GM21717 (cell line): ENCODE measurements around the gene PRKCB.
A peak's percentile ranks its signal among the peaks of the same experiment; 100 is the strongest.

Experiments used
- ATAC-seq: cut with Tn5 transposase; IDR thresholded peaks from one replicate; pipeline ENCODE4 v1.9.1; 2021; ENCODE audit warnings: mild to moderate bottlenecking, moderate library complexity; ENCODE audit not compliant: unreplicated experiment

The PRKCB gene

DNA sequence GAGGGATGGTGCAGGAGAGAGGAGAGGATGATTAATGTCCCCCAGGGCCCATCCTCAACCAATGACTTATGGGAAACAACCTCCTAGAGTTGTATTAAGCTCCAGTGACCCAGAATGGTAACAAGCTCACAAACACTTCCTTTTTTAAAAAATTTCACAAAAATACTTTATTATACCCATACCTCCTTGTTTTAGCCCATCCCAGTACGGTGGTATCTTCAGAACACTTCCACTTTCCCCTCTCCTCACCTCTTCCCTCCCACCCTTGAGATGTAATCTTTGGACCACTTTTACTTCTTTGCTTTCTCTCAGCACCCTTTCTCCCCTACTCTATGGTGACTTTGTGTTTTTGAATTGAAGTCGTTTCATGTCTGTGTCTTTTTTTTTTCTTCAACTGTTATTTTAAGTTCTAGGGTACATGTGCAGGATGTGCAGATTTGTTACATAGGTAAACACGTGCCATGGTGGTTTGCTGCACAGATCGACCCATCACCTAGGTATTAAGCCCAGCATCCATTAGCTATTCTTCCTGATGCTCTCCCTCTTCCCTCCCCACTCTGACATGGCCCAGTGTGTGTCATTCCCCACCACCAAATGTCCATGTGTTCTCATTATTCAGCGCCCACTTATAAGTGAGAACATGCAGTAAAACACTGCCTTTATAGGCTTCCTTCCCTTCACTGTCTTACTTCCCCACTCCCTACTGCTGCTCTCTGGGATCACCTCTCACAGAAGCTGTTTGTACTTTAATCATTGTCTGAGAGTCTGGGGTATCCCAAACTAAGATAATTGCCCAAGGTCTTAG, 124.5 kb downstream of the PRKCB start:
- ATAC-seq, result no peak

DNA sequence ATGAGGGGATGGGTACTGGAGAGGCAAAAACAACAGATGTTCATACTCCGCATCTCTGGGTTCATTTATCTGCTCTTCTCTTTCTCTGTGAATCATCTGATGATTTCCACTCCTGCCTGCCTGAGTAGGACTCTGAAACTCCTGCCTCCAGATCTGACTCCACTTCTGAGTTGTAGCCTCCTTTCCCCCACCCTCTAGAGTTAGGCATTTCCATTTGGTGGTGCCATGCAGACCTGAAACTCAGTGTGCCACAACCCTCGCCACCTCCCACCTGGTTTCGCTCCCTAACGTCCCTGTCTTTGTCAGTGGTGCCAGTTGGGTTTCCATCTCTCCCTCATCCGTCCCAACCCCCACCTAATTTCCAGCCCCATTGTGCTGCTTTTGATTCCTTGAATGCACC, 126.2 kb downstream of the PRKCB start:
- ATAC-seq, result no peak

DNA sequence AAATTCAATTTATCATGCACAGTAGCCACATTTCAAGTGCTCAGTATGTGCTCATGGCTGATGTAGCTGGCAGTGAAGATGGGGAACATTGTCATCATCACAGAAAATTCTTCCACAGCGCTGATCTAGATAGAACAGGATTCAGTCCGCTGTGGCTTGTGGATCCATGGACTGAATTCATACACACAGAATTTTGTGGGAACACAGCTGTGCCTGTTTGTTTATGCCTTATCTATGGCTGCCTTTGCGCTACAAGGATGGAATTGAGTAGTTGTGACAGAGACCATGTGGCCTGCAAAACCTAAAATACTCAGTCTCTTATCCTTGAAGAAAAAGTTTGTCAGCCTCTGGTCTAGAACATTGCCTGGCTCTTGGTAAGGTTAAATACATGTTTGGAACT, 128.4 kb downstream of the PRKCB start:
- ATAC-seq, result no peak

DNA sequence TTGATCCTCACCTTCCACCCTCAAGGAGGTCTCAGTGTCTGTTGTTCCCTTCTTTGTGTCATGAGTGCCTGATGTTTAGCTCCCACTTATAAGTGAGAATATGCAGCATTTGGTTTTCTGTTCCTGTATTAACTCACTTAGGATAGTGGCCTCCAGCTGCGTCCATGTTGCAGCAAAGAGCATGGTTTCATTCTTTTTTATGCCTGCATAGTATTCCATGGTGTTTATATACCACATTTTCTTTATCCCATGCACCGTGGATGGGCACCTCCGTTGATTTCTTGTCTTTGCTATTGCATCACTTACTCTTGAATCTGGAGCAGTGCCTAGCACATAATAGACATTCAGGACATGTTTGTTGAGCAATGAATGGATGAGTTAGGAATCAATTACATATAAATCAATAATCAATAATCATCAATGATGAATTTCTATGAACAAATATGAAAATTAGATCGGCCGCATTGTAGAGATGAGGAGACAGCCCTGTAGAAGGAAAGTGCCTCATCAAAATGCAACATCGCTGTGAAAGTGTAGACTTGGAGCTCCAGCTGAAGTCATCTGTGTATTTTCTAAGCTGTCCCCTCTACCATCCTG, 129.5 kb downstream of the PRKCB start:
- no peak for ATAC-seq

DNA sequence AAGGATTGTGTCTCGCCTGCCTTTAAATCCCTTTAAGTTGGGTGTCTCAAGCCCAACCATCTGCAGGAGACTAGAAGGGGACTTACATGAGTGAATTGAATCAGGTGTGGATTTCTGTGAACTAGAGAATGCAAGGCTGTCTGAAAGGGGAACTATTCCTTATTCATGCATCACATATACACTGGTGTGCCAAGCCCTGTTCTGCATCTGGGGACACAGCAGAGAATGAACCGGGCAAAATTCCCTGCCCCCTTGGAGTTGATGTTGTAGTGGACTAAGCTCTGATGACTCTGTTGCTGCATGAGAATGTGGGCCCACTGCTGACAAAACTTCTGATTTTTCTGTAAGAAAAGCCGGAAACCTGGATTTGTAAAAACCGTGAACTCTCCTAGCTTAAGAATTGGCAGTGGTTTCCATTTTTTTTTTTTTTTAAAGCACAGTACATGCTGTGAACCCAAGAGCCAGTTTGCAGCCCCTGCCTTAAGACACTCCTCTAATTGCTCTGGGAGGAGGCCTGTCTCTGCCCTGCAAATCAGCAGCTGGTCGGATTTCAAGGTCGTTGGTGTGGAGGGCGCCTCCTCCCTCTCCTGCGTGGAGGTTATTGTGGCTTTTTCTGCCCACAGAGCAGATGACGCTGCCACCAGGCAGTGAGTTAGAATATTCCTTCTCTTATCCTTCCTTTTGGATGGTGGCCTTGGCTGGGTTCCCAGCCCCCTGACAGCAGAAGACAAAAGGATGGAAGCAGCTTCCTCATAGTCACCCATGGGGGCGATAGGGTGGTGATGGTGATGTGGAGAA, 131.0 kb downstream of the PRKCB start:
- no peak for ATAC-seq

DNA sequence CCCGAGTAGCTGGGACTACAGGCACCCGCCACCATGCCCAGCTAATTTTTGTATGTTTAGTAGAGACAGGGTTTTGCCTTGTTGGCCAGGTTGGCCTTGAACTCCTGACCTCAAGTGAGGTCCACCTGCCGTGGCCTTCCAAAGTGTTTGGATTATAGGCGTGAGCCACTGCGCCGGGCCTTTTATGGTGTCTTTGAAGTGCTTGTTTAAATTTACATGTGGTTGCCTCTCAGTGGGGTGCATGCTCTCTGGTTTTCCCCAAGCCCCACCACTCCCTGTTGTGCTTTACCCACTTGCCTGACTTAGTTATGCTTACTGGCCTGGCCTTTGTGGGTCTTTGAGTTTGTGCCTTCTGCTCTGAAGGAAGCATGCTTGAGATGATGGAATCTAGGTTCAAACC, 132.0 kb downstream of the PRKCB start:
- no peak for ATAC-seq

DNA sequence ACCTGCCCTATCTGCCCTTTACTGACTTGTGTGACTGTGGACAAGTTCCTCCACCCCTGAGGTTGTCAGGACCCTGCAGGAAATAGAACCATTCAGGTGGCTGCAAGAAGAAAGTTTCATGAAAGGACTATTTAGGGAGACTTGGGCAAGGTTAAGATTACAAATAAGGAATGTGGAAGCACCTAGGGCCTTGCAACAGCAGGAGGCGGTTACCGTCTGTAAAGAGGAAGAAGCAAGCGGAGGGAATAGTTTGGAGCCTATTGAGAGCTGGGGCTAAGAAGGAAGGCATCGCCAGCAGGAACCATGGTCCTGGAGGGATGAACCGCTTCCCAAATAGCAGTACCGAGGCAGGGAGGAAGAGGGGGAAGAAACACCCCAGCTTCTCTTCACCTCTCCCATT, 132.4 kb downstream of the PRKCB start:
- ATAC-seq, result no peak

DNA sequence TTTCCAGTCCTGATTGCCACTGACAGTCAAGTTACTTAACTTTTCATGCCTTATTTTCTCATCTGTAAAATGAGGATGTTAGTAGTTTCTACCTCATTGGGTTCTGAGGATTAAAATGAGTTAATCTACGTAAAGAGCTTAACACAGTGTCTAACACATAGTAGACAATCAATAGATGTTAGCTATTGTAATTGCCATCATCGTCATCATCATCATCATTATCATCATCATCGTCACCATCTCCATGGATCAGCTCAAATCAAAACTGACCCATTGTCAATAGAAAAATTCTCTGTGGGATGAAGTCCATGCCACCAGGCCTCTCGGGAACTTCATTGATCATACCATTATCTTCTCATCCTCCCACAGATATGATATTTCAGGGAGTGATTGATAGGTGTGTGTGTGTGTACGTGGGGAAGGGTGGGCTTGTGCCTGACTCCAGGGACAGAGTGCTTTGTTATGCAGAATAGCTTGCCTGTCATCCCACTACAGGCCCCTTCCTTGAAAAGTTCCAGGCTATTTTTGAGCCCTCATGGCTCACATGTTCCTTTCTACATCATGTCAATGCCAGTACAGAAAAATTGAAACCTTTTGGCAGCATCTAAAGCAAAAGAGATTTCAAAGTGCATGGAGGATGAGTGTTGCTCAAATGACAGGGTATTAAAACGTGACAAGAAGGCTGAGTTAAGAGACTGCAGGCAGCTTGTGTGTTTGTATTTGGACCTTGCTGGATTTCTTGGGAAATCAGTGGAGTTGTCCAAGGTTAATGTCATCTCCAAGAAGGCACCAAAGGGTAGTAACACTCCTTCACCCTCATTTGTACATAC, 133.9 kb downstream of the PRKCB start:
- no peak for ATAC-seq

DNA sequence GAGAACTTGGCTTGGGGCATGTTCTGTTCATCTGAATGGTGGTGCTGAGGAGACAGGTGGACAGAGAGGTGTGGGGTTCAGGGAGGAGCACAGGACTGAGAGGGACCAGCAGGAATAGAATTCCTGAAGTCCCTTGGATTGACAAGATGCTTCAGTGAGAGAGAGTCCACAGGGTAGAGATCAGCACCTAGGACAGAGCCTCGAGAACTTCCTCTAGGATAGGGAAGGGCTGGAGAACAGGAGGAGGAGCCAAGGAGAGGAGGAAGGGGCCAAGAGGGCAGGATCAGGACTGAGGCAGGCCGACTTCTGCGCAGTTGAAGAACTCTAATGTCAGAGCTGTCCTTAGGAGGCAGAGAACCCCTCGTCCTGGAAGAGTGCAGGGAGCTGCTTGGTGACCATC, 138.4 kb downstream of the PRKCB start:
- ATAC-seq, result no peak

DNA sequence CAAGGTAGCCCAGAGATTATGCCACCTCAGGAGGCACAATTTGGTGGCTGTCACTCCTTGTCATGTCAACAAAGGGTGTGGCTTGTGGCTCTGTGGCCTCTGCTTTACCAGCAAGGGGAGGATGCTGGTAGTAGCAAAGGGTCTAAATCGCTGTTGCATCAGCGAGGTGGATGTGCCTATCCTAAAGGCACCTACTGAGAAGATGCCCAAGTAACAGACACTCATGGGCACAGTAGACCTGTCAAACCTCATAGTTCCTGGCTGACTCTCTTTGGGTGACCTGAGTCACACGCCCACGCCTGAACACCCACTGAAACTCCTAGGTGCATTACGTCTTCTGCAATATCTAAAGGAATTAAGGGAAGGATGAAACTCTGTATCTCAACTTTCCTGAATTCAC, 139.5 kb downstream of the PRKCB start:
- ATAC-seq, result no peak

DNA sequence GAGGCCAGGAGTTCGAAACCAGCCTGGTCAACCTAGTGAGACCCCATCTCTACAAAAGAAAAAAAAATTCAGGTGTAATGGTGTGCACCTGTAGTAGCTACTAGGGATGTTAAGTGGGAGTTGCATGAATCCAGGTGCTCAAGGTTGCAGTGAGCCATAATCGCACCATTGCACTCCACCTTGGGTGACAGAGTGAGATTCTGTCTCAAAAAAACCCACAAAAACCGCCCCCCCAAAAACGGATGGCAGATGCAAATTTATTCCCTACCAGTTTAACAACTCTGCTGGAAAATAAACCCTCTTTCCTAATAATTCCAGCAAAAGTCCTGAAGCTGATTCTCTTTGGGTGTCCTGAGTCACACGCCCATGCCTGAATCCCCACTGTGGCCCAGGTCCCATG, 140.3 kb downstream of the PRKCB start:
- no peak for ATAC-seq

DNA sequence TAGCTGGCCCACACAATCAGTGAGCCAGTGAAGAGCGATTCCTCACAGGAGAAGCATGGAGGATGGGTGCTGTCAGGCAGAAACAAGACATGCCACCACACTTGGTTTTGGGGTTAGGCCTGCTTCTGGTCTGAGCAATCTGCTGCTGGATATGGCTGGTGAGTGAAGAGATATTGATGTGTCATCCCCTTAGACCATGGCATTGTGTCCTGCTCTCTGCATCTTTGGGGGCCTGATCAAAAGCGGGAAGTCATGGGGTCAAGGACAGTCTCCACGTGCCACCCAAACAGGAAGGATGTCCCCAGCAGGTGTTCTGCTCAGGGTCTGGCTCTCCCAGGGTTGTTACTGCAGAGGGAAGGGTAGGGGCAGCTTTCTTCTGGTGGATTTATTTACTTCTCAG, 140.7 kb downstream of the PRKCB start:
- ATAC-seq, result no peak

DNA sequence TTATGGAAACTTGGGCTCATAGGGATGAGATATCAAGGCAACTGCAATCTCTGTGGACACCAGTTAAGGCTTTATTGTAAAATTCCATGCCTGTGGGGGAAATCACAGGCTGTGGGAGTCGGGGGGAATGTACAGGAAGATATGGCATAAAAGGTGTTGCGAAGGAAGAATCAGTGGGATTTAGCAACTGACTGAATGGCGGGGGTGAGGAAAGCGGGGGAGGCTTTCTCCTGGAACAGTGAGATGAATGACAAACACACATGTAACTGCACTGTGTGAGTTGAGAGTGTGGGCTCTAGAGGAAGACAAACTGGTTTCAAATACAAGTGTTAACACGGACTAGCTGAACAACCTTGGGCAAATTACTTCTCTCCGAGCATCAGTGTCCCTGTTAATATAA, 143.7 kb downstream of the PRKCB start:
- ATAC-seq, result no peak

DNA sequence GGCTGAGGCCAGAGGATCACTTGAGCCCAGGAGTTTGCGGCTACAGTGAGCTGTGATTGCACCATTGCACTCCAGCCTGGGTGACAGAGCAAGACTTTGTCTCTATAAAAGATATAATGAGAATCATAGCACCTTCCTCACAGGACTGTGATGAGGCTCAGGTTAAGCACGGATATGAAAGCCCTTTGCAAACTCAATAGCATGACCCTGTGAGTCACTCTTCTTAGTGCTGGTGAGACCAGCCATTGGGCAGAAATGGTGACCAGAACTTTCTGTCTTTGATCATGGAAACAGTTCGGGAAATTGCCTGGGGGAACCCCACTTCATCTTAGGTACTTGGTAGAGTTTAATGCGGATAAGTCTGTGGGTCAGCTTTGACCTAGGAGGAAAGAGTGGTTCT, 144.2 kb downstream of the PRKCB start:
- no peak for ATAC-seq

DNA sequence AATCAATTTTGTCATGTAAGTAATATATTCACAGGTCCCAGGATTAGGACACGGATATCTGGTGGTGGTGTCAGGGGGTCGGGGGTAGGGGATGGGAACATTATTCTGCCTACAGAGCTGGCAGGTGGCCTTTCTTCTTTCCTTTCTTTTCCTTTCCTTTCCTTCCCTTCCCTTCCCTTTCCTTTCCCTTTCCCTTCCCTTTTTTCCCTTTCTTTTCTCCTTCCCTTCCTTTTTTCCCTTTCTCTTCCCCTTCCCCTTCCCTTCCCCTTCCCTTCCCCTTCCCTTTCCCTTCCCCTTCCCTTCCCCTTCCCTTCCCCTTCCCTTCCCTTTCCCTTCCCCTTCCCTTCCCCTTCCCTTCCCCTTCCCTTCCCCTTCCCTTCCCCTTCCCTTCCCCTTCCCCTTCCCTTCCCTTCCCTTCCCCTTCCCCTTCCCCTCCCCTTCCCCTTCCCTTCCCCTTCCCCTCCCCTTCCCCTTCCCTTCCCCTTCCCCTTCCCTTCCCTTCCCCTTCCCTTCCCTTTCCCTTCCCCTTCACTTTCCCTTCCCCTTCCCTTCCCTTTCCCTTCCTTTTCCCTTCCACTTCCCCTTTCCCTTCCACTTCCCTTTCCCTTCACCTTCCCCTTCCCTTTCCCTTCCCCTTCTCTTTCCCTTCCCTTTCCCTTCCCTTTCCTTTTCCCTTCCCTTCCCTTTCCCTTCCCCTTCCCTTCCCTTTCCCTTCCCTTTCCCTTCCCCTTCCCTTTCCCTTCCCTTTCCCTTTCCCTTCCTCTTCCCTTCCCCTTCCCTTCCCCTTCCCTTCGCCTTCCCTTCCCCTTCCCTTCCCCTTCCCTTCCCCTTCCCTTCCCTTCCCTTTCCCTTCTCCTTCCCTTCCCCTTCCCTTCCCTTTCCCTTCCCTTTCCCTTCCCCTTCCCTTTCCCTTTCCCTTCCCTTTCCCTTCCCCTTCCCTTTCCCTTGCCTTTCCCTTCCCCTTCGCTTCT, 145.9 kb downstream of the PRKCB start:
- no peak for ATAC-seq

DNA sequence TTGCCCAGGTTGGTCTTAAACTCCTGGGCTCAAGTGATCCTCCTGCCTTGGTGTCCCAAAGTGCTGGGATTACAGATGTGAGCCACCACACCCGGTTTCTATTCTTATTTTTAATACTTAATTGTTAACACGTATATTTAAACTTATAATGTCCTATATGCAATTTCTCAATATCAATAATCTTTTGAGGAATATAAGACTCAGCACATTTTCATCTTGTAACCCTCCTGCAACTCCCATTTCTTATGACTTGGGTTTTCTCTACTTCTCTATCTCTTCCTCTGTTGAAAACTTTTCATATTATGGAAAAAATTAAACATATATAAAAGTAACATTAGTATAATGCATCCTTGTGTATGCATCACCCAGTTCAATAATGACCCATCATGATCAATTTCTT, 150.7 kb downstream of the PRKCB start:
- no peak for ATAC-seq

DNA sequence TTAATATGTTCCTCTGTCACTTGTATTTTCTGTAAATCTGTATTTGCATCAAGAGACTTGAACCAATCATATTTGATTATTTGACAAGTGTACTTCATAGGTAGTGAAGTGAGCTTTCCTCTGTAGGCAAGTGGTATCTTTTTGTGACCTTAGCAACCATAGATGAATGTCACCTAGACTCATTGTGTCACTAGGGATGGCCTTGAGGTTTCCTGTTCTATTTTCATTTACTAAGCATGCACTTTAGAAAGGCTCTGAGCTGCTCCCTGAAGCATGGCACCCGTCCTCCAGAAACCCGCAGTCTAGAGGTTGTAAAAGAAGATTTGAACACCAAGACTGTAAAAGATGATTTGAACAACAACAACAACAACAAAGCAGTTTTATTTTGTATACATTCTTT, 151.7 kb downstream of the PRKCB start:
- ATAC-seq, result peak; percentile 74

DNA sequence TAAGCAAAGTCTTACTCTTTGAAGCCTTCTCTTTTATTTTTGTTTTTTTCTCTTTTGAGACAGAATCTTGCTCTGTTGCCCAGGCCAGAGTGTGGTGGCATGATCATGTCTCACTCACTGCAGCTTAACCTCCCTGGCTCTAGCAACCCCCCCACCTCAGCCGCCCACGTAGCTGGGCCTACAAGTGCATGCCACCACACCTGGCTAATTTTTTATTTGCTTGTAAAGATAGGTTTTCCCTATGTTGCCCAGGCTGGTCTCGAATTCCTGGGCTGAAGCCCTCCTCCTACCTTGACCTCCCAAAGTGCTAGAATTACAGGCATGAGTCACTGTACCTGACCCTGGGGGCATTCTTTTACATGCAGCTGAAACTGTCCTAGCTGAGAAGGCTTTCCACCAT, 154.7 kb downstream of the PRKCB start:
- no peak for ATAC-seq

DNA sequence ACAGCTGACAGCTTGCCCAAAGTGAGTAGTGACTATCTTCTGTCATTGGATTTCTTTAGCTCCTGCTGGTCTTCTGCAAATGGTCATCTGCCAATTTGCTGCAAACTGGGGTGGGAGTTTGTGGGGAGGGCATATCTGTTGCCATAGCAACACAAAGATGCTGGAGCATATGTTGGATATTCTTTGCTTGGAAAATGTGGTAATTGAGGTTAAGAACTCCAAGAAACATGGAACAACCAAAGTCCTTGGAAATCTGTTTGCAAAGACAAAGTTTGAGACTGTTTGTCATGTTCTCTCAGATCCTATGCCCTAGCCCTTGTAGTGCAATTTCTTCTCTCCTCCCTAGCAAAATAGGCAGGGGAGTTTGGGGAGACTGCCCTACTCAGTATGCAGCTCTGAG, 155.3 kb downstream of the PRKCB start:
- ATAC-seq, result no peak

DNA sequence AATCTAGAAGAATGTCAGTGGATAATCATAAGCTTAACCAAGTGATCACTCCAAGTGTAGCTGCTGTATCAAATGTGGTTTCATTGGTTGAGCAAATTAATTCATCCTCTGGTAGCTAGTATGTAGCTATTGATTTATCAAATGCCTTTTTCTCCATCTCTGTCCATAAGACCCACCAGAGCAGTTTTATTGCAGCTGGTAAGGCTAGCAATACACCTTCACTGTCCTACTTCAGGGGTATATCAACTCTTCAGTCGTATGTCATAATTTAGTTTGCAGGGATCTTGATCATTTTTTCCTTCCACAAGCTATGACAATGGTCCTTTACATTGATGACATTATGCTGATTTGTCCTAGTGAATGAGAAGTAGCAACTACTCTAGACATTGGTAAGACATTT, 158.8 kb downstream of the PRKCB start:
- no peak for ATAC-seq
